Omental fat pad (tissue), 4 donors: ENCODE data around the gene RERE. TPM values are rescaled to one million over a fixed set of nuclear protein-coding genes. Genes with fewer than 3 reads are reported as not detected.

Experiments
- ATAC-seq: fragments of 150-250 bp; one replicate; pipeline ENCODE4 v1.9.1; 2016; ENCODE audit warnings: mild to moderate bottlenecking, moderate library complexity; ENCODE audit not compliant: low FRiP score
- DNase-seq: peaks from one replicate; pipeline ENCODE4 v3.0.0-alpha.2; 2019; ENCODE audit warnings: low spot score
- total RNA-seq, 4 donors: library from RNA; depleted of rRNA; stranded (reverse); fragments of >200 nt; gene quantifications; one replicate each; pipeline ENCODE4 v1.1.0, GENCODE V29; 2016
- TF ChIP-seq, protein P1 (sequence below), 3 donors: fragments of 450-650 bp; IDR thresholded peaks; one replicate each; pipeline ENCODE4 v1.5.1; 2016 to 2017; ENCODE audit warnings: antibody characterized with exemption in 3 of 3, mild to moderate bottlenecking in 3 of 3, moderate library complexity in 2 of 3

The RERE gene
- total RNA-seq, 4 donors from 2014 or later, result 46.3 to 117 (median 55.4) TPM

DNA sequence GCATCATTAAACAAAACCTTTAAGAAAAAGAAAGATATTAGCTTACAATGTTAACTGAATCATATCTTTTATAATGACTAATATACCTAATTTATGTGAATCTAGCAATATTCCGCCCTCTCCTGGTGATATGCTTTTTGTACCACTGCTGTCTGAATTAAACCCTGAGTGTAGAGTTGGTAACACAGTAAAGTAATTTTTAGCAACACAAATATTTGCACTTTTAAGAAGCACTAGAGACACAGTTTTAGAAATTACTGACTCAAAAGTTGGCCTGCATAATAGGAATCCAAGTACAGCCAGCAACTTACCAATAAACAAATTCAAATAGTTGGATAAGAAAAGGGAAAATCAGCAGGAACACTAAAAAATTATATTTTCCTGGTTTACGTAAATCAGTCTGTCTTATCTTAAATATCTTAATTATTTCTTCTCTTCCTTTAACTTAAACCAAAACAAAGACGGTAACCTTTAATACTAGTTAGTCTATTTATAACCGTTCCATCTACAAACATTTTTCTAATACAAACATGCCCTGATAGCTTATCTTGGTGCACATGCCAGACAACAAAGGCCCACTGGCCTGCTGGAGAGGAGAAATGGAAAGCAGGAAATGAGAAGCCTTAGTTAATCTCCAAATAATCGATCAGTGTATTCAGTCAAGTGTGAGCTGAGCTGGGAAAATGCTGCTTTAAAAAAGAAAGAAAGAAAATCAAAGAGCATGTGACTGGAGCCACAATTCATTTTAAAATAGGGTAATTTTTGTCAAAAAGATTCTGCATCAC, 246.0 kb downstream of the RERE start:
- TF ChIP-seq, protein P1, sequence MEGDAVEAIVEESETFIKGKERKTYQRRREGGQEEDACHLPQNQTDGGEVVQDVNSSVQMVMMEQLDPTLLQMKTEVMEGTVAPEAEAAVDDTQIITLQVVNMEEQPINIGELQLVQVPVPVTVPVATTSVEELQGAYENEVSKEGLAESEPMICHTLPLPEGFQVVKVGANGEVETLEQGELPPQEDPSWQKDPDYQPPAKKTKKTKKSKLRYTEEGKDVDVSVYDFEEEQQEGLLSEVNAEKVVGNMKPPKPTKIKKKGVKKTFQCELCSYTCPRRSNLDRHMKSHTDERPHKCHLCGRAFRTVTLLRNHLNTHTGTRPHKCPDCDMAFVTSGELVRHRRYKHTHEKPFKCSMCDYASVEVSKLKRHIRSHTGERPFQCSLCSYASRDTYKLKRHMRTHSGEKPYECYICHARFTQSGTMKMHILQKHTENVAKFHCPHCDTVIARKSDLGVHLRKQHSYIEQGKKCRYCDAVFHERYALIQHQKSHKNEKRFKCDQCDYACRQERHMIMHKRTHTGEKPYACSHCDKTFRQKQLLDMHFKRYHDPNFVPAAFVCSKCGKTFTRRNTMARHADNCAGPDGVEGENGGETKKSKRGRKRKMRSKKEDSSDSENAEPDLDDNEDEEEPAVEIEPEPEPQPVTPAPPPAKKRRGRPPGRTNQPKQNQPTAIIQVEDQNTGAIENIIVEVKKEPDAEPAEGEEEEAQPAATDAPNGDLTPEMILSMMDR (IDR thresholded peaks at IDR 0.05), result peak in 1 of 3 donors; percentile 17
- ATAC-seq (peak; percentile 62), DNase-seq (no peak)

DNA sequence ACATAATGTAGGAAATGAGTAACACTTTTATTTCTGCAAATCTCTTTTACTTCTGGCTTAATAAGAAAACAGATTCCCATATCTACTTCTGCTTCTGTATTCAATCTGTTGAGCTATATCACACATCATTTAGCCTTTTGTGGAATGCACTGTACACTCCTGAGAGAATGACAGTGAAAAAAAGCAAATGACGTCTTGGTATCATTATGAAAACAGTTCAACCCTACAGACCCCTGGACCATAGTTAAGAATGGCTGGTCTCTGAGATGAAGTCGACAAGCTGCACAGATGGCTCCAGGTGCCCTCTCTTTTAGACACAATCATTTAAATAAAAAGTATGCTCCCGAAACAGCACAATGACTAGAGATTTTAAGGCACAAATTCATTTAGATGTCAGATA, 247.0 kb downstream of the RERE start:
- TF ChIP-seq, protein P1 (IDR thresholded peaks at IDR 0.05), result no peak
- no peak for ATAC-seq
- no peak for DNase-seq

DNA sequence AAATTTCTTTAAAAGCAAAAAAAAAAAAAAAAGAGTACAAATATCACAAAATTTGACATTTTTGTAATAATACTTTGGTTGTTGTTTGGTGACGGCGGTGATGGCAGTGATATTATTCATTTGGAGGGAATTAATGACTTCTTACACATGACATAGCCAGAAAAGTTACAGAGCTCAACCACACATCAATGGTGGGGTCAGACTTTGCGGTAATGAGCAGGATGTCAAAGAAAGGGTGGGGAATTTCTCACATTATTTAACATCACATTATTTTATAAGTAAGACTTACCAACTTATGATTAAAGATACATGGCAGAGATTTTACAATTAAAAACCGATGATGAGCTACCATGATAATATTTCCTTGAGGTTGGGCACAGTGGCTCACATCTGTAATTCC, 248.2 kb downstream of the RERE start:
- no peak for DNase-seq
- TF ChIP-seq, protein P1 (IDR thresholded peaks at IDR 0.05), result no peak
- no peak for ATAC-seq

DNA sequence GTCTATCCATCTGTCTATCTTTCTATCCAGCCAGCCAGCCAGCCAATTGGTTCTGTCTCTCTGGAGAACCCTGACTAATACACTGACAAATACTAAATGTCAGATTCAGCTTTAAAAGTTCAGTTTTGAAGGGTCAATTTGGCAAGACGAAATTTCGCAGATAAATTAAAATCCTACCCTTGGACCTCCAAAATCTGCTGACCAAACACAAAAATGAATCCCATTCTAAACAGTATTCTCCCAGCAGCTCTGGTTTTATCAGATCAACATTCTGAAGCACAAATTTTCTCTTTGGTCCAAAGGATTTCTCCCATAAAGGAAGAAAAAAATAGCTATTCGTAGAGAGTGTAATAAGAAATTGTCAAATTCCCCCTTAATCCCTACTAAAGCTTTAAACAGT, 248.6 kb downstream of the RERE start:
- TF ChIP-seq, protein P1 (IDR thresholded peaks at IDR 0.05), result no peak
- ATAC-seq, result no peak
- DNase-seq, result no peak

DNA sequence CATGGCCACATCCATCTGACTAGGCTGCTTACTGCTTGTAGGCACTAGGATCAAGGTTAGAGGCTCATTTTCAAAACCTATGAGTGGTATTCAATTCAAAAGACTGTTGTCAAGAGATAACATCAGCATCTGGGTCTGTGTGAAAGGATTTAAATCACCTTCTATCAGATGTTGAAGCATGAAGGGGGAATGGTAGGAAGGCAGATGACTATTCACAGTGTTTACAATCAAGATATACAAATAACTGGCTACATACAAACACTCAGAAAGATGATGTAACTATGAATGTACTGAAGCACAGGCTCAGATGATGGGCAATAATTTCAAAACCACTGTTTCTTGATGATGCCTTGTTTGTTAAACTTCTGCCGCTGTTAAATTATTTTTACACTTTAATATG, 250.3 kb downstream of the RERE start:
- ATAC-seq (no peak), DNase-seq (no peak)
- TF ChIP-seq, protein P1 (IDR thresholded peaks at IDR 0.05), result no peak

DNA sequence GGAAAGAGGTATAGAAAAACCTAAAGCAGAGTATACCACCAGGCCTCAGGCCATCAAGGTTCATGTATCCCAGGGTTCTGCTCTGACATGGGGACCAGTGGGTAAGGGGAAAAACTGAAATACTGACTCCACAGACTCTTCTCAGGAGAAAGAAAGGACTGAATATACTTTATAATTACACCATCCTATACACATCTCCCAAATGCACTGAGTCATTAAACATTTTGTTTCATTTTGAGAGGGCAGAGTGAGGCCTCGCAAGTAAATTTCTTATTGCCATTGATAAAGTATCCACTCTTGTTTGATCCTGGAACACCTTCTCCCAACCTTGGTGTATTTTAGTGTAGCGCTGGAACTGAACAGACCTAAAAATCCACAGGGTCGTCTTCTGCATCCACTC, 251.6 kb downstream of the RERE start:
- no peak for DNase-seq
- TF ChIP-seq, protein P1 (IDR thresholded peaks at IDR 0.05), result no peak
- ATAC-seq, result no peak

DNA sequence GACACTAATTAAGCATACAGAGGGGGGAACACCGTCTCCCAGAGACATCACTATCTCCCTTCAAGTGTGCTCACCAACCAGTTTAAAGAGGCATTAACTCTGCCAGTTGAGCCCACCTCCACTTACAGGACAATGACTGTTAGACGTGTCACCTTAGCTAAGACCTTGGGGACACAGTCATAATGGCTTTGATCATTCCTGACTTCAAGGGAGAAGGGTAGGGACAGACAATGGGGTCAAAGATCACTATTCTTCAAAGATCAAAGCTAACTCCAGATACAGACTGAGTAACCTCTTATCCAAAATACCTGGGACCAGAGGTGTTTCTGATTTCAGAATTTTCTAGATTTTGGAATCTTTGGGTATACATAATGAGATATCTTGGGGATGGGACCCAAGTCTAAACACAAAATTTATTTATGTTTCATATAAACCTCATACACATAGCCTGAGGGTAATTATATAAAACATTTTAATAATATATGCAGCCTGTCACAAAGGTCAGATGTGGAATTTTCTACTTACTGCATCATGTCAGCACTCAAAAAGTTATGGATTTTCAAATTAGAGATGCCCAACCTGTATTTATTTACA, 253.4 kb downstream of the RERE start:
- DNase-seq (no peak), ATAC-seq (no peak)
- TF ChIP-seq, protein P1 (IDR thresholded peaks at IDR 0.05), result no peak
